Fibroblast of gingiva (primary cell): ENCODE measurements around the gene HOGA1.
A peak's percentile ranks its signal among the peaks of the same experiment; 100 is the strongest.

Experiments used
- DNase-seq: peaks from one replicate; pipeline ENCODE4 v3.0.0-alpha.2; 2011; ENCODE audit warnings: low read depth

HOGA1 gene

GRCh38 chr10:97580421-97581367 lies 3.5 kb upstream of the HOGA1 start:
- no peak for DNase-seq

- DNase-seq = no peak
Observed at GRCh38 chr10:97582169-97582568, 2.0 kb upstream of the HOGA1 start.

GRCh38 chr10:97583476-97583875 lies 713 bp upstream of the HOGA1 start:
- DNase-seq = no peak

GRCh38 chr10:97584798-97585438 lies 729 bp downstream of the HOGA1 start:
- DNase-seq = no peak

- DNase-seq = no peak
Observed at GRCh38 chr10:97585439-97585811, 1.2 kb downstream of the HOGA1 start.

GRCh38 chr10:97587183-97587582 lies 3.0 kb downstream of the HOGA1 start:
- DNase-seq = no peak

- no peak for DNase-seq
Observed at GRCh38 chr10:97589479-97589878, 5.3 kb downstream of the HOGA1 start, which contains the start of gene C10orf62. C10orf62 (plus strand) TSS chr10:97589721; CDS start chr10:97589898, 177 bp downstream.

GRCh38 chr10:97590082-97590747 lies 6.0 kb downstream of the HOGA1 start:
- DNase-seq = no peak

- no peak for DNase-seq
Observed at GRCh38 chr10:97590748-97591495, 6.7 kb downstream of the HOGA1 start.

GRCh38 chr10:97593421-97593820 lies 9.2 kb downstream of the HOGA1 start:
- DNase-seq = peak; percentile 46

GRCh38 chr10:97596101-97597082 lies 12.2 kb downstream of the HOGA1 start:
- DNase-seq = peak; percentile 82

GRCh38 chr10:97597778-97598177 lies 13.6 kb downstream of the HOGA1 start:
- DNase-seq = no peak

- DNase-seq = no peak
Observed at GRCh38 chr10:97598407-97599271, 14.4 kb downstream of the HOGA1 start.

GRCh38 chr10:97599272-97599619 lies 15.1 kb downstream of the HOGA1 start:
- DNase-seq = no peak

GRCh38 chr10:97600616-97601015 lies 16.4 kb downstream of the HOGA1 start:
- DNase-seq = no peak

GRCh38 chr10:97601268-97602215 lies 17.4 kb downstream of the HOGA1 start:
- DNase-seq = no peak

GRCh38 chr10:97607095-97607636 lies 23.0 kb downstream of the HOGA1 start:
- DNase-seq = no peak

GRCh38 chr10:97608991-97609561 lies 24.9 kb downstream of the HOGA1 start:
- no peak for DNase-seq
